Stimulated activated CD4-positive, alpha-beta T cell treated with anti-CD3 and anti-CD28 coated beads, TNF-alpha, amount 100 ng/mL, for 4 hours (primary cell): ENCODE results near the gene COL17A1.

Experiments
- DNase-seq, 3 experiments: peaks; one replicate each; pipeline ENCODE4 v3.0.0-alpha.2; 2020; ENCODE audit warnings: low read depth in 3 of 3

COL17A1 gene

DNA sequence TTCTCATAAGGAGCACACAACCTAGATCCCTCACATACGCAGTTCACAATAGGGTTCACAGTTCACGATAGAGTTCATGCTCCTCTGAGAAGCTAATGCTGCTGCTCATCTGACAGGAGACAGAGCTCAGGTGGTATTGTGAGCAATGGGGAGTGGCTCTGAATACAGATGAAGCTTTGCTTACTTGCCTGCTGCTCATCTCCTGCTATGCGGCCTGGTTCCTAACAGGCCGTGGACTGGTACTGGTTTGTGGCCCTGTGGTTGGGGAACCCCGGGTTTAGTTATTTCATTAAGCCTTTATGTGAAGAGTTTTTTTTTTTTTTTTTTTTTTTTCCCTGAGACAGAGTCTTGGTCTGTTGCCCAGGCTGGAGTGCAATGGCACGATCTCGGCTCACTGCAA lies 99.3 kb downstream of the COL17A1 start:
- no peak for DNase-seq

DNA sequence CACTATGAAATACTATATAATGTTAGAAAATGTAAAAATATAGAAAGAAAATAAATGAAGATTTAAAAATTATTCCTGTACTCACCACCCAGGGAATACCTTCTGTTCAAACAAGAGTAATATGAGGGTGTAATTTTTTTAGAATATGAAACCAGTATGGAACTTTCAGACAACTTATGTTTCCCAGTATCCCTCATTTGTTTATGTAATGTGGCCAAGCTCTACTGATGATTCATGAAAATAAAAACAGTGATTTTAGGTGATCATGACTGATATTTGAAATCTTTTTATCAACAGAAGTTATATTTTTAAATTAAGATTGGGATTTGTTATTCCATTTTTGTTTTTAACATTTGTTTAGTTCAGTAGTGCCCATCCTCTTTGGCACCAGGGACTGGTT lies 100.0 kb downstream of the COL17A1 start:
- DNase-seq: no peak

- no peak for DNase-seq
These were observed 102.2 kb downstream of the COL17A1 start for GRCh38 chr10:103983367-103983911.

DNA sequence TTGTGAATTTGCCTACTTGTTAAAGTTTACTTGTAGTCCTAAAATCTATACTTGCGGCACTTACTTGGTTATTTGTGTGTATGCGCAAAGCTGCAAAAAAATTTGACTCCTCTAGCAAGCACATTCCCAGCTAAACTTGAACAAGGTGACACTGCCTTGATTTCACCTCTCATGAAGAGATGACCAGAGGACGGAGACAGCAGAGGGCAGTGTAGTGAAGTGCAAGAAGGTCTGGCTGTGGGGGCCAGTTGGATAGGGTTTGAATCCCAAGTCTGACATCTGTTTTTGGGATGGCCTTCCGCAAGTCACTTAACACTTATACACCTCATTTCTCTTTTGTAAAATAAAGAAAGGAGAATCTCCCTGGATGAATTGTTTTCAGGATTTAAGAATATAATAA lies 103.0 kb downstream of the COL17A1 start:
- DNase-seq: no peak
